ENCODE measurements around the gene FREM3. TPM values are rescaled to one million over a fixed set of nuclear protein-coding genes. Genes with fewer than 3 reads are reported as not detected.
"Not testable (repeated sequence)": the region's sequence is repeated elsewhere in the genome, so short reads cannot be mapped to it uniquely, and the experiment has no call there.

Gene FREM3
- polyA plus RNA-seq, 4 donors: 0.09 TPM; not detected in 3

- no peak for DNase-seq
- Histone ChIP-seq H3K4me1 (ENCODE audit: control insufficient read depth in 3 of 3, insufficient read depth in 2 of 3, low read depth in 1 of 3, low read length in 2 of 3) (no peaks in the 10 kb centered on the region), H3K27ac (ENCODE audit: low read depth in 1 of 3, low read length in 2 of 3) (no peak overlapping the region), H3K27me3 (ENCODE audit: control insufficient read depth in 3 of 3, insufficient read depth in 3 of 3, low read length in 3 of 3) (peaks cover 5 to 33% (median 28%) of the 10 kb centered on the region in 3 donors), H3K9me3 (ENCODE audit: control insufficient read depth in 2 of 2, insufficient read depth in 1 of 2, low read depth in 1 of 2, low read length in 1 of 2) (no peaks in the 10 kb centered on the region), H3K36me3 (ENCODE audit: control insufficient read depth in 3 of 3, insufficient read depth in 2 of 3, low read depth in 1 of 3, low read length in 3 of 3) (no peaks in the 10 kb centered on the region), H3K4me3 (ENCODE audit: low read depth in 1 of 3, low read length in 3 of 3) (peak overlapping the region in 1 of 3 donors; percentile 24)
- no peak for FAIRE-seq
- 49 to 52% (median 50%) methylated on average over 40 of the region's 40 CpGs for WGBS, 3 donors
Measured at GRCh38 chr4:143699331-143700045, 987 bp downstream of the FREM3 start.

GRCh38 chr4:143693856-143694255 lies 6.6 kb downstream of the FREM3 start:
- H3K36me3 ChIP-seq (ENCODE audit: control insufficient read depth in 3 of 3, insufficient read depth in 2 of 3, low read depth in 1 of 3, low read length in 3 of 3): no peaks in the 10 kb centered on the region
- peaks cover 0 to 13% (median 0%) of the 10 kb centered on the region in 3 donors for H3K27me3 ChIP-seq (ENCODE audit: control insufficient read depth in 3 of 3, insufficient read depth in 3 of 3, low read length in 3 of 3)
- H3K4me1 ChIP-seq (ENCODE audit: control insufficient read depth in 3 of 3, insufficient read depth in 2 of 3, low read depth in 1 of 3, low read length in 2 of 3): no peaks in the 10 kb centered on the region
- 78 to 88% (median 83%) methylated on average over 4 of the region's 4 CpGs for WGBS, 3 donors
- no peak overlapping the region for H3K27ac ChIP-seq (ENCODE audit: low read depth in 1 of 3, low read length in 2 of 3)
- no peak overlapping the region for H3K4me3 ChIP-seq (ENCODE audit: low read depth in 1 of 3, low read length in 3 of 3)
- FAIRE-seq (no peak), DNase-seq (no peak)
- H3K9me3 ChIP-seq (ENCODE audit: control insufficient read depth in 2 of 2, insufficient read depth in 1 of 2, low read depth in 1 of 2, low read length in 1 of 2): no peaks in the 10 kb centered on the region

- Histone ChIP-seq H3K27ac (ENCODE audit: low read depth in 1 of 3, low read length in 2 of 3) (no peak overlapping the region), H3K9me3 (ENCODE audit: control insufficient read depth in 2 of 2, insufficient read depth in 1 of 2, low read depth in 1 of 2, low read length in 1 of 2) (no peaks in the 10 kb centered on the region), H3K4me1 (ENCODE audit: control insufficient read depth in 3 of 3, insufficient read depth in 2 of 3, low read depth in 1 of 3, low read length in 2 of 3) (no peaks in the 10 kb centered on the region), H3K27me3 (ENCODE audit: control insufficient read depth in 3 of 3, insufficient read depth in 3 of 3, low read length in 3 of 3) (peaks cover 0 to under 1% (median 0%) of the 10 kb centered on the region in 3 donors), H3K4me3 (ENCODE audit: low read depth in 1 of 3, low read length in 3 of 3) (no peak overlapping the region), H3K36me3 (ENCODE audit: control insufficient read depth in 3 of 3, insufficient read depth in 2 of 3, low read depth in 1 of 3, low read length in 3 of 3) (no peaks in the 10 kb centered on the region)
- WGBS, 3 donors: 83 to 97% (median 91%) methylated on average over 1 of the region's 1 CpG
- DNase-seq: no peak
- no peak for FAIRE-seq
Measured at GRCh38 chr4:143692241-143692640, 8.2 kb downstream of the FREM3 start.

- Histone ChIP-seq H3K4me3 (ENCODE audit: low read depth in 1 of 3, low read length in 3 of 3) (no peak overlapping the region), H3K36me3 (ENCODE audit: control insufficient read depth in 3 of 3, insufficient read depth in 2 of 3, low read depth in 1 of 3, low read length in 3 of 3) (no peaks in the 10 kb centered on the region), H3K9me3 (ENCODE audit: control insufficient read depth in 2 of 2, insufficient read depth in 1 of 2, low read depth in 1 of 2, low read length in 1 of 2) (peaks cover 0 to 7% of the 10 kb centered on the region in 2 donors), H3K4me1 (ENCODE audit: control insufficient read depth in 3 of 3, insufficient read depth in 2 of 3, low read depth in 1 of 3, low read length in 2 of 3) (no peaks in the 10 kb centered on the region), H3K27ac (ENCODE audit: low read depth in 1 of 3, low read length in 2 of 3) (no peak overlapping the region), H3K27me3 (ENCODE audit: control insufficient read depth in 3 of 3, insufficient read depth in 3 of 3, low read length in 3 of 3) (no peaks in the 10 kb centered on the region)
- 75 to 85% (median 78%) methylated on average over 2 of the region's 2 CpGs for WGBS, 3 donors
- FAIRE-seq (no peak), DNase-seq (no peak)
Measured at GRCh38 chr4:143679434-143679833, 21.0 kb downstream of the FREM3 start.

GRCh38 chr4:143673629-143674028 lies 26.8 kb downstream of the FREM3 start:
- not testable (repeated sequence) for H3K36me3 ChIP-seq (ENCODE audit: control insufficient read depth in 3 of 3, insufficient read depth in 2 of 3, low read depth in 1 of 3, low read length in 3 of 3); H3K9me3 ChIP-seq (ENCODE audit: control insufficient read depth in 2 of 2, insufficient read depth in 1 of 2, low read depth in 1 of 2, low read length in 1 of 2); FAIRE-seq; H3K4me3 ChIP-seq (ENCODE audit: low read depth in 1 of 3, low read length in 3 of 3); DNase-seq; H3K27ac ChIP-seq (ENCODE audit: low read depth in 1 of 3, low read length in 2 of 3); H3K27me3 ChIP-seq (ENCODE audit: control insufficient read depth in 3 of 3, insufficient read depth in 3 of 3, low read length in 3 of 3); H3K4me1 ChIP-seq (ENCODE audit: control insufficient read depth in 3 of 3, insufficient read depth in 2 of 3, low read depth in 1 of 3, low read length in 2 of 3)
- 89 to 95% (median 93%) methylated on average over 9 of the region's 9 CpGs for WGBS, 3 donors

GRCh38 chr4:143668930-143669552 lies 31.4 kb downstream of the FREM3 start:
- no peaks in the 10 kb centered on the region for H3K4me1 ChIP-seq (ENCODE audit: control insufficient read depth in 3 of 3, insufficient read depth in 2 of 3, low read depth in 1 of 3, low read length in 2 of 3)
- H3K27ac ChIP-seq (ENCODE audit: low read depth in 1 of 3, low read length in 2 of 3): no peak overlapping the region
- no peaks in the 10 kb centered on the region for H3K36me3 ChIP-seq (ENCODE audit: control insufficient read depth in 3 of 3, insufficient read depth in 2 of 3, low read depth in 1 of 3, low read length in 3 of 3)
- peaks cover 0 to 3% of the 10 kb centered on the region in 2 donors for H3K9me3 ChIP-seq (ENCODE audit: control insufficient read depth in 2 of 2, insufficient read depth in 1 of 2, low read depth in 1 of 2, low read length in 1 of 2)
- DNase-seq: no peak
- H3K27me3 ChIP-seq (ENCODE audit: control insufficient read depth in 3 of 3, insufficient read depth in 3 of 3, low read length in 3 of 3): no peaks in the 10 kb centered on the region
- no peak overlapping the region for H3K4me3 ChIP-seq (ENCODE audit: low read depth in 1 of 3, low read length in 3 of 3)
- 89 to 92% (median 91%) methylated on average over 9 of the region's 9 CpGs for WGBS, 3 donors
- FAIRE-seq: no peak

GRCh38 chr4:143667461-143667860 lies 33.0 kb downstream of the FREM3 start:
- H3K27ac ChIP-seq (ENCODE audit: low read depth in 1 of 3, low read length in 2 of 3): no peak overlapping the region
- no peak for FAIRE-seq

GRCh38 chr4:143658336-143658735 lies 42.1 kb downstream of the FREM3 start:
- no peak overlapping the region for H3K4me3 ChIP-seq (ENCODE audit: low read depth in 1 of 3, low read length in 3 of 3)
- no peaks in the 10 kb centered on the region for H3K4me1 ChIP-seq (ENCODE audit: control insufficient read depth in 3 of 3, insufficient read depth in 2 of 3, low read depth in 1 of 3, low read length in 2 of 3)
- H3K36me3 ChIP-seq (ENCODE audit: control insufficient read depth in 3 of 3, insufficient read depth in 2 of 3, low read depth in 1 of 3, low read length in 3 of 3): no peaks in the 10 kb centered on the region
- H3K9me3 ChIP-seq (ENCODE audit: control insufficient read depth in 2 of 2, insufficient read depth in 1 of 2, low read depth in 1 of 2, low read length in 1 of 2): no peaks in the 10 kb centered on the region
- no peaks in the 10 kb centered on the region for H3K27me3 ChIP-seq (ENCODE audit: control insufficient read depth in 3 of 3, insufficient read depth in 3 of 3, low read length in 3 of 3)
- no peak for DNase-seq
- no peak for FAIRE-seq
- H3K27ac ChIP-seq (ENCODE audit: low read depth in 1 of 3, low read length in 2 of 3): no peak overlapping the region
- 89 to 94% (median 92%) methylated on average over 4 of the region's 4 CpGs for WGBS, 3 donors

More at GRCh38 chr4:143667461-143667860, 33.0 kb downstream of the FREM3 start:
- no peaks in the 10 kb centered on the region for H3K9me3 ChIP-seq (ENCODE audit: control insufficient read depth in 2 of 2, insufficient read depth in 1 of 2, low read depth in 1 of 2, low read length in 1 of 2)
- WGBS, 3 donors: 49 to 78% (median 59%) methylated on average over 4 of the region's 4 CpGs
- H3K4me1 ChIP-seq (ENCODE audit: control insufficient read depth in 3 of 3, insufficient read depth in 2 of 3, low read depth in 1 of 3, low read length in 2 of 3): no peaks in the 10 kb centered on the region
- H3K27me3 ChIP-seq (ENCODE audit: control insufficient read depth in 3 of 3, insufficient read depth in 3 of 3, low read length in 3 of 3): no peaks in the 10 kb centered on the region
- H3K36me3 ChIP-seq (ENCODE audit: control insufficient read depth in 3 of 3, insufficient read depth in 2 of 3, low read depth in 1 of 3, low read length in 3 of 3): no peaks in the 10 kb centered on the region
- no peak overlapping the region for H3K4me3 ChIP-seq (ENCODE audit: low read depth in 1 of 3, low read length in 3 of 3)
- DNase-seq: peak in 1 of 2 donors; percentile 2
